Fibroblast of skin of abdomen (primary cell): ENCODE measurements around the gene RTN4RL2.

ENCODE experiments used
- DNase-seq: peaks from one replicate; pipeline ENCODE4 v3.0.0-alpha.2; 2013

Gene RTN4RL2

DNA sequence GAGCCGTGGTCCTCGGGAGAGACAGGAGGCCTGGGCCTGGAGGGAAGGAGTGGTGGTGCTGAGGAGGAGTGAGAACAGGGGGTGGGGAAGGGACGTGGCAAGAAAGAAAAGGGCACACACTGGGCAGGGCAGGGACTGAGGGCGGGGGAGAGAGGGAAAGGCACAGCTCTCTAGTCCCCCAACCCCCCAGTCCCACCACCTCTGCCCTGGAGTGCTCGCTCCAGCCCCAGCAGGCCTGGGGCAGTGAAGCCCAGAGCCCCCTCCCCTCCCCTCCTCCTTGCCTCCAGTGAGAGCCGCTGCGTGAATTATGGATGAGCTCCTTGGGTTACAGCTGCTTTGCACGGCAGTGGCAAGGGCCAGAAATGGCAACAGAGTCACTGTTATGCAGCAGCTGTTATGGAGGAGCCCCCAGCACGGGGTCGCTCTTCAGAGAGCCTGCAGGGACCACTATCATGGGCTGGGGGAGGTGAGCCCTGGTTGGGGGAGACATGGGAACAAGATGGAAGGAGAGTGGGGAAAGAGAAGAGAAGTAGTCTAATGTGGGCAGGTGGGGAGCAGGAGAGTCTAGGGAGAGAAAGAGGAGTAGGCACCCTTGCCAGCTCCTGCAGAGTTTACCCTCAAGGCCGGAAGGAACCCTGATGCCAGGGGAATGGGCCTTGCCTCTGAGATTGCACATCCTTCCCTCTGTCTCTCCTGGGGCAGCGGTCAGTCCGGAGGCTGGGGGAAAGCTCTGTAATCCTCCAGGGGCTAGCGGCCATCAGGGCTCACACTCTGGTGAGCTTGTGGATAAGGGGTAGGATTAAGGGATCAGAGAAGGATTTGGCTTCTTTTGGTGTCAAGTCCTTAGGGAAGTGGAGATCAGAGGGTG is 3.6 kb downstream of the RTN4RL2 start:
- DNase-seq: no peak

DNA sequence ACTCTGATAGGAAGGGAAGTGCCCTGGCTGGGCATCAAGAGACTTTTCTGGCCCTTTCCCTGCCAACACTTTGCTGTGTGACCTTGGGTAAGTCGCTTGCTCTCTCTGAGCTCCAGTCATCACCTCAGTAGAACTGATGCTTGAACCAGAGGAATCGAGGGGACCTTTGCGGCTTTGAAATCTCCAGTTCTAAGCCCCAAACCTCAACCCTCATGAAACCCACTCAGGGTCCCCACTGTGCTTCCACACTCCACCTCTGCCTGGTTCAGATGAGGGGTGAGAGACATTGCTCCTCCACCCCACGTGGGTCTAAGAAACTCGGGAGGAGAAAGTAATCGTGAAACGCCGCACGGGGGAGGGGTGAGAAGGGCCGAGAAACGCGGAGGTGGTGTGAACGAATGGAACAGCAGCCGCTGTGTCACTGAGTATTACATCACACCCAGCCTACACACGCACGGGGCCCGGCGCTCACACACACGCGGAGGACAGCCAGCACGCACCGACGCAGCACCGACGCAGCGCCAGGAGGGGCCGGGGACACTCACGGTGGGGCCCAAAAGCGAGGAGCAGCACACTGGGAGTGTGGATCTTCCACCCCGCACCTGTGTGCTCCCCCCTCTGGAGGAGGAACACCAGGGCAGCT is 4.3 kb downstream of the RTN4RL2 start:
- no peak for DNase-seq

DNA sequence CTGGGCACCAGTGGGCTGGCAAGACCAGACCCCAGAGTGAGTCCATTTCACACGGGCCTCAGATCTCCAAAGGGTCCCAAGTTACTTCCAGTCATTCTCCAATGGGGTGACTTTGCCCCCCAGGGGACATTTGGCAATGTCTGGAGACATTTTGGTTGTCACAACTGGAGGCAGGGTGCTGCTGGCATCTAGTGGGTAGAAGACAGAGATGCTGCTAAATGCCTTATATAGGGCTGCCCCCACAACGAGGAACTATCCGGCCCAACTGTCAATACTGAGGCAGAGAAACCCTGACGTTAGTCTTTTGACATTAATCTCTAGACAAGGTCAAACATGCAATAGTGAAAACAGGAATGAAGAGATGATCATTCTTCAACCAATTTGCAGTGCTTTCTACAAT is 6.4 kb downstream of the RTN4RL2 start:
- DNase-seq: no peak

DNA sequence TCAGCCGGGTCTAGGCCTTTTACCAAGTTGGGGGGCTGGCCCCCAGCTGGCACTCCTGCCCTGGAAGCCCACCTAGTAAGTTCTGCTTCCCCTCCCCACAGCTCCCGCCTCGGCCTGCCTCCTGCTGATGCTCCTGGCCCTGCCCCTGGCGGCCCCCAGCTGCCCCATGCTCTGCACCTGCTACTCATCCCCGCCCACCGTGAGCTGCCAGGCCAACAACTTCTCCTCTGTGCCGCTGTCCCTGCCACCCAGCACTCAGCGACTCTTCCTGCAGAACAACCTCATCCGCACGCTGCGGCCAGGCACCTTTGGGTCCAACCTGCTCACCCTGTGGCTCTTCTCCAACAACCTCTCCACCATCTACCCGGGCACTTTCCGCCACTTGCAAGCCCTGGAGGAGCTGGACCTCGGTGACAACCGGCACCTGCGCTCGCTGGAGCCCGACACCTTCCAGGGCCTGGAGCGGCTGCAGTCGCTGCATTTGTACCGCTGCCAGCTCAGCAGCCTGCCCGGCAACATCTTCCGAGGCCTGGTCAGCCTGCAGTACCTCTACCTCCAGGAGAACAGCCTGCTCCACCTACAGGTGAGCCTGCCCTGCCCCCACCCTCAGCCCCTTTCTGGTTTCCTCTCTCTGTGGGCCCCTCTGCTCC is 7.3 kb downstream of the RTN4RL2 start:
- no peak for DNase-seq

GRCh38 chr11:57468276-57468675 is 7.9 kb downstream of the RTN4RL2 start:
- DNase-seq: no peak

DNA sequence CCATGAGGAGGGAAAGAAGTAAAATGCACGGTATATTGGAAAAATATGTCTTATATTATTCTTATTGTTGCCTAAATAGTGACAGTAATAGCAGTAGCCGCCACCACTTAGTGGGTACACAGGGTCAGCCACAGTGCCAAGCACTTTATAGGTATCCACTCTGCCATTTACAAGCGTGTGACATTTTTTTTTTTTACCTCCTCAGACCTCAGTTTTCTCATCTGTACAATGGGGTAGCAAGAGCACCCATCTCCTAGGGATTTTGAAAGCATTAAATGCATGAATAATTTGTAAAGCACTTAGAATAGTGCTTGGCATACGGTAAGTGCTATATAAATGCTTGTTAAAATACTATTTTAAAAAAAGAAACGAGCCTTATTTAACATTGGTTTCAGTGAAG is 8.9 kb downstream of the RTN4RL2 start:
- no peak for DNase-seq

- DNase-seq: no peak
These were observed 11.2 kb downstream of the RTN4RL2 start for GRCh38 chr11:57471496-57471895.

DNA sequence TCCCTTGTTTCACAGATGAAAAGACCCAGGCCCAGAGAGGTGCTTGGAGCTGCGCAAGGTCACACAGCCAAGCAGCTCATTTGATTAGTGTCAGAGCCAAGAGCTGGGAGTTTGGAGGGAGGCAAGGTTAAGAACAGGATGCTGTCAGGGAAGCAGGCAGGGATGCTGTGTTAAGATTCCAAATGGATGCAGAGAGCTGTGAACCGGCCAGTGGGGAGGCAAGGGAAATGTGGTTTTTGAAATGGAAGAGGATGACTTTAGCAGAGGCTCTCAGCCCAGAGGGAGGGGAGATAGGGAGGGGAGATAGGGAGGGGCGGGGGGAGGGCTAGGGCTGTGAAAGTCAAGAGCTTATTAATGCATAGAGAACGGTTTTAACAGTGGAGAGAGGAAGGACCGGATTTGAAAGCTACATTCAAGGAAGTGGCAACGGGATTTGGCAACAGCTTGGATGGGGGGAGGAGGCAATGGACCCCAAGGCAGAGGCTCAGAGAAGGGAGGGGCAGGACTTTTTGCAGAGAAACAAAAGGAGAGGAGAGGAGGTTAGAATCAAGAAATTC is 13.0 kb downstream of the RTN4RL2 start:
- no peak for DNase-seq

GRCh38 chr11:57474017-57474802 is 13.9 kb downstream of the RTN4RL2 start:
- no peak for DNase-seq

DNA sequence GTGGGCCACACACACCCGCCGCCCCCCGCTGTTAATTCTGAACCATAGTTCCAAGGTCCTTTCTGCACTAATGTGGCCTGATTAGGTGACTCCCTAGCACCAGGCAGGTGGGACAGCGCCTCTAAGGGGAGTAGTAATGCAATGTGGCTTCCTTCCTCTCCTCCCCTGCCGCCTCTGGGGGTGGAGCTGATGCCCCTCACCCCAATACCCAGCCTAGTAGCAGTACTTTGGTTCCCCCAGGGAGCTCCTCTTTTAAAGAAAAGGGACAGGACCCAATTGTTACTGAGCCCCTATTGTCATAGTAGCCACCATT is 14.4 kb downstream of the RTN4RL2 start:
- DNase-seq: no peak

DNA sequence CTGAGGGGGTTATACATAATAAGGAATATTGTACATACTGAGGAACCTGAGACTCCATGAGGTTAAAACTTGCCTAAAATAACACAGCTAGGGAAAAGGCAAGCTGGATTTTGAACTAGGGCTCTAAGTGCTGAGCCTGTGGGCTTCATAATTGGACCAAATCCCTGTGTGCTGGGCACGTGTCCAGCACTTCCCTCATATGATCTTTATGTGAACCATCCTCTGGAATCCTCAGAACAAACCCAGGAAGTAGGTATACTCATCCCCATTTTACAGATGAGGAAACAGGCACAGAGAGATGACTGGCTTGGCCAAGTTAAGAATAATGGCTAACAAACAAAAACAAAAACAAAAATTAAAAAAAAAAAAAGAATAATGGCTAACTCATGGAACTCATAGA is 14.9 kb downstream of the RTN4RL2 start:
- no peak for DNase-seq

DNA sequence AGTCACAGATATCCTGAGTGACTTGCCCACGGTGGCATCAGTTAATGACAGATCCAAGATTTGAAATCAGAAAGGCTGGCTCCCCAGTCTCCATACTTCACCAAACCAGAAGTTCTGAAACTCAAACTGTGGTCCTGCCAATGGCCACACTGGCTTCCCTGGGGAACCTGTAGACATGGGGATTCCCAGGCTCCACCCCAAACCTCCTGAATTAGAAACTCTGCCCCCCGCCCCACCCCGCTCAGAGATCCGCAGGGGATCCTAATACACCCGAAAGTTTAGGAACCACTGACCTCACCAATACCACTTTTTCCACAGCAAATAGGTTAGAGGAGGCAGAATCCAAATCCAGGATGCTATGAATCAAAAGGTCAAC is 15.3 kb downstream of the RTN4RL2 start:
- no peak for DNase-seq

DNA sequence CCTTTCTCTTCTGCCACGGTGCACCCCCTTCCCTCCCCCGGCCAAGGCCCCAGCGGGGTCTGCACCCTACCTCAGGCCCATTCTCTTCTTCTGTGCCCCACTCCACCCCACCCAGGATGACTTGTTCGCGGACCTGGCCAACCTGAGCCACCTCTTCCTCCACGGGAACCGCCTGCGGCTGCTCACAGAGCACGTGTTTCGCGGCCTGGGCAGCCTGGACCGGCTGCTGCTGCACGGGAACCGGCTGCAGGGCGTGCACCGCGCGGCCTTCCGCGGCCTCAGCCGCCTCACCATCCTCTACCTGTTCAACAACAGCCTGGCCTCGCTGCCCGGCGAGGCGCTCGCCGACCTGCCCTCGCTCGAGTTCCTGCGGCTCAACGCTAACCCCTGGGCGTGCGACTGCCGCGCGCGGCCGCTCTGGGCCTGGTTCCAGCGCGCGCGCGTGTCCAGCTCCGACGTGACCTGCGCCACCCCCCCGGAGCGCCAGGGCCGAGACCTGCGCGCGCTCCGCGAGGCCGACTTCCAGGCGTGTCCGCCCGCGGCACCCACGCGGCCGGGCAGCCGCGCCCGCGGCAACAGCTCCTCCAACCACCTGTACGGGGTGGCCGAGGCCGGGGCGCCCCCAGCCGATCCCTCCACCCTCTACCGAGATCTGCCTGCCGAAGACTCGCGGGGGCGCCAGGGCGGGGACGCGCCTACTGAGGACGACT is 15.9 kb downstream of the RTN4RL2 start:
- no peak for DNase-seq

DNA sequence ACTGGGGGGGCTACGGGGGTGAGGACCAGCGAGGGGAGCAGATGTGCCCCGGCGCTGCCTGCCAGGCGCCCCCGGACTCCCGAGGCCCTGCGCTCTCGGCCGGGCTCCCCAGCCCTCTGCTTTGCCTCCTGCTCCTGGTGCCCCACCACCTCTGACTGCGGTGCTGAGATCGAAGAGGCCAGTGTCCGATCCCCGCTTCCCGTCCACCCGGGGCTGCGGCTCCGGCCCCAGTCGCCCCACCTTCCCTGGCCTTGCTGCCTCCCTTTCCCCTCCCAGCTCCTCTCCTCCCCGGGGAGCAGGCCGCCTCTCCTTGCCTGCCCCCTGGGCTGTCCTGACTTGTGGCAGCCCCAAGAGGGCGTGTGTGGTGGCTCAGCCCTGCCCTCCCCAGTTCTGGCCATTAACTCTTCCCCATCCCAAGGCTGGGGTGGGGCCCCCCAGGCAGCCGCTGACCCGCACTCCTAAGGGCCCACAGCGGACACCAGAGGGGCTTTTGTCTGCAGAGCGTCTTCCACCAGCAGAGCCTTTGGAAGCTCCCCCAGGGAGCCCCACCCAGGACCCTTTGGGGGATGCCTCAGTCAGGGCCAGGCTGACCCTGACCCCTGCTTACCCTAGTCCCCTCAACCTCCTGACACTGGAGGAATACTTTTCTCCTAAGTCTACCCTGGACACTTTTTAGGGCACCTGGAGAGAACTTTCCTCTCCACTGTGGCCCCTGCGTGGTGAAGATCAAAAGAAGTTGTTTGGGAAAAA is 16.6 kb downstream of the RTN4RL2 start:
- no peak for DNase-seq

DNA sequence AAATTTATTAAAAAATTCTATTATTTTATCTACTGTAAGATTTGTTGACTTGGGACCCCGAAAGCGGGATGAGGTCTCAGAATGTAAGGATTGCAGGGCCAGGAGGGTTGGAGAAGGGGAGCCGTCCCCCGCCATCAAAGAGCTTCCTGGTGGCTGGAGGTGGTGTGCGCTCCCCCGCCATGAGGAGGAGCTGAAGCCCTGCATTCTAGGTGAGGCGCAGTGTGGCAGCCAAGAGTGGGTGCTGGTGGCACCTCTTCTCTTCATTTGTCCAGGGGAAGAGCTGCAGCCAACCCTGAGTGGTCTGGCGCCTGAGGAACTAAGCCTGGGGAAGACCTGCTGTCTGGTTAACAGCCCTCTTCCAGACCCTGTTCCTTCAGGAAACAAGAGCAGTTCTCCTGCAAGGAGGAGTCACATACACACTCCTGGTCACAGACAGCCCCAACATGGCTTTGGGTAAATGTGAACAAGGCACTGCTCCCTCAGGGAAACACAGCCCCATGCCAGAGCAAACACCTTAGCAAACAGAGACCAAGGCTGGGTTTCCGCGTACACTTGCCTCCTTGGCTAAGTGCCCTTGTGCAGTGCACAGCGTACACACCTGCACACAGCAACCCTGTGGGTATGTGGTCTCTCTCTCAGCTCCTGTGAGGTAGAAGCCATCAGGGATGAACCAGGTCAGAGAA is 17.3 kb downstream of the RTN4RL2 start:
- DNase-seq: no peak

GRCh38 chr11:57479021-57479663 is 18.8 kb downstream of the RTN4RL2 start:
- no peak for DNase-seq

DNA sequence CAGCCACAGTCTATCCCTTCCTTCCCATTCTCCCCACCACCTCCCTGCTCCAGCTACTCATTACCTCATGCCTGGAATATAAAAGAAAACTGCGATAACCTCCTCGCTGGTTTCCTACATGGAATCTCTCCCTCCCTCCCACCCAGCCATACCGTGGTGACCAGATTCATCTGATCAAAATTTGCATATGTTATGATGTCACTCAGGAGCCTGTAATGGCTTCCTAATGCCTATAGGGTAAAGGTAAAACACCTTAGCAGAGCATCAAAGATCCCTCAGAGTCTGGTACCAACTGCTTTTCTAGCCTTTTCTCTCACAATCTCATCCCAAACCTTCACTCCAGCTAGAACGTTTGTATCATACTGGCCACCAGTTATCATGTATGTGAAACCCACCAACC is 19.6 kb downstream of the RTN4RL2 start:
- DNase-seq: no peak

DNA sequence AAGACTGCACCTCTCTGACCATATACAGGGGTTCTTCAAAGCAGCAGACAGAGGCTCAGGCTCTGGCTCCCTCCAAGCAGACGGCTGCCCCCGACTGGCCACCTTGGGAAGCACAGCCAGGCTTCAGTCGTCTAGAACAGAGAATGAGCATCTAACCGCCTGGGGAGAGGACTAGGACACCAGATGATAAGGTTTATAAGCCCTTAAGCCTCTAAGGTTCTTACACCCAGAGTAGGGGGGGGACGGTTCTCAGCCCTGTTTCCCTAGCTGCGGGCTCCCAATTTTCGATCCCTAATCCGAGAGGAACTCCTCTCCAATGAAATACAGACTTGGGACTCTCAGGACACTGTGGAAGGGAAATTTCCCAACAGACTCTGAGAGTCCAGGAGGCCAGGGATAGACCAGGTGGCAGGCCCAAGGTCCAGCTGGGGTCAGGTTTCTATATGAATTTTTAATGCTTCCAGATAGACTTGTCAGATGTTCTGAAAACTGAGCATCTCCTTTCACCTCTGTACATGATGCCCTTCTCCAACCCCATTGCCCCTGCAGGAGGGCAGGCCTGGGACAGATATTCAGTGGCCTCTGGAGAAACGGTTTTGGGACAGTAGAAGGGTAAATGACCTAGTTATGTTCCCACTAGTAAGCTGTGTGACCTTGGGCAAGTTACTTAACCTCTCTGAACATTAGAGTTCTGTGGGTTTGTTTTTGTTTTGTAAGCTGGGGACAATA is 20.2 kb downstream of the RTN4RL2 start:
- peak; percentile 44 for DNase-seq

- DNase-seq: no peak
These were observed 21.0 kb downstream of the RTN4RL2 start for GRCh38 chr11:57481315-57481714.
